Measurements from ENCODE around the gene VEPH1.

Gene VEPH1

DNA sequence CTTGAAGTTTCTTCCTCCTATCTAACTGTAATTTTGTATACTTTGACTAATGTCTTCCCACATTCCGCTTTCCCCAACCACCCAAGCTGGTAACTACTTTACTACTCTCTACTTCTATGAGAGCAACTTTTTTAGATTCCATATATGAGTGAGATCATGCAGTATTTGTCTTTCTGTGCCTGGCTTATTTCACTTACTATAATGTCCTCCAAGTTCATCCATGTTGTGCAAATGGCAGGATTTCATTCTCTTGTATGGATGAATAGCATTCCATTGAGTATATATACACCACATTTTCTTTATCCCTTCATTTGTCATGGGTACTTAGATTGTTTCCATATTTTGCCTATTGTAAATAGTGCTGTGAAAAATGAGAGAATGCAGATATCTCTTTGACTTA, 264.8 kb downstream of the VEPH1 start:
- Histone ChIP-seq H3K9me3 (ENCODE audit: control insufficient read depth, low read depth, low read length) (no peaks in the 10 kb centered on the region), H3K36me3 (ENCODE audit: control insufficient read depth, low read depth, low read length) (no peaks in the 10 kb centered on the region), H3K4me3 (ENCODE audit: low read length) (no peak overlapping the region), H3K27me3 (ENCODE audit: control insufficient read depth, insufficient read depth, low read length) (no peaks in the 10 kb centered on the region), H3K27ac (ENCODE audit: low read length) (no peak overlapping the region), H3K9ac (ENCODE audit: low read length) (no peak overlapping the region), H3K4me1 (ENCODE audit: control insufficient read depth, low read depth, low read length) (no peaks in the 10 kb centered on the region)

DNA sequence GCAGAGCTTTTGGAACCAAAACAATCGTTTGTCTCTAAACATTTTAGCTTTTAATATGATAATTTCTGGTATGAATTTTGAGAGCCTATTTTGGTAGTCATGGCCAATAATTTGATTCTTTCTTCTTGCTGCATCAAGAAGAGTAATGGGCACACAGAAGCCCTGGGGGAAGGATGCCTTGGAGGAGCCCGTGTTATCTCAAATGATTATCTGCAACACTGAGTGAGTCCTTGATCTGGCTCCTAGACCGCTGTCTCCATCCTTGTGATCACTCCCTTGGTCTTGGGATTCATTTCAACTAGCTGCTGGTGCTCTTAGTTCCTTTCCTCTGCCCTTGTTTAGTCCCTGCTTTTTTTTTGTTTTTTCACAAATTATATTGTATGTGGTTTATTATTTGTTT, 265.3 kb downstream of the VEPH1 start:
- Histone ChIP-seq H3K27me3 (ENCODE audit: control insufficient read depth, insufficient read depth, low read length) (no peaks in the 10 kb centered on the region), H3K27ac (ENCODE audit: low read length) (no peak overlapping the region), H3K36me3 (ENCODE audit: control insufficient read depth, low read depth, low read length) (no peaks in the 10 kb centered on the region), H3K9ac (ENCODE audit: low read length) (no peak overlapping the region), H3K4me3 (ENCODE audit: low read length) (no peak overlapping the region), H3K9me3 (ENCODE audit: control insufficient read depth, low read depth, low read length) (no peaks in the 10 kb centered on the region), H3K4me1 (ENCODE audit: control insufficient read depth, low read depth, low read length) (no peaks in the 10 kb centered on the region)

DNA sequence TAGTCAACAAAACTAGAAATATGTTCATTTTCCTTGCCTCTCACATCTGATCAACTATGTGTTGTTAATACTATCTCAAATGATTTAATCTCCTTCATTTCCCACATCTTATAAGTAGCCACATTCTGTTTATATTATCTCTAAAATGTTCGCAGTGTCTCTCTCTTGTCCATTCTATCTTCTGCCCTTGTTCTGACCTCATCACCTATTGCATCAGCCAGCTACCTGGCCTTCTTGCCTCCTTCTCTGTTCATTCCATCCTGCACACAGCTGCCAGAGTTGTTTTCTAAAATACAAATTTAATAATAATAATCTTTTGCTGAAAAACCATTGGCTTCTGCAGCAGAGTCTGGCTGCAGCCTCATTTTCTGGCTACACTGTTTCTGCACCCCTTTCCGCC, 267.9 kb downstream of the VEPH1 start:
- no peak overlapping the region for H3K4me3 ChIP-seq (ENCODE audit: low read length)
- no peaks in the 10 kb centered on the region for H3K36me3 ChIP-seq (ENCODE audit: control insufficient read depth, low read depth, low read length)
- H3K9ac ChIP-seq (ENCODE audit: low read length), result no peak overlapping the region
- no peaks in the 10 kb centered on the region for H3K4me1 ChIP-seq (ENCODE audit: control insufficient read depth, low read depth, low read length)
- H3K9me3 ChIP-seq (ENCODE audit: control insufficient read depth, low read depth, low read length), result no peaks in the 10 kb centered on the region
- no peaks in the 10 kb centered on the region for H3K27me3 ChIP-seq (ENCODE audit: control insufficient read depth, insufficient read depth, low read length)
- H3K27ac ChIP-seq (ENCODE audit: low read length), result no peak overlapping the region

DNA sequence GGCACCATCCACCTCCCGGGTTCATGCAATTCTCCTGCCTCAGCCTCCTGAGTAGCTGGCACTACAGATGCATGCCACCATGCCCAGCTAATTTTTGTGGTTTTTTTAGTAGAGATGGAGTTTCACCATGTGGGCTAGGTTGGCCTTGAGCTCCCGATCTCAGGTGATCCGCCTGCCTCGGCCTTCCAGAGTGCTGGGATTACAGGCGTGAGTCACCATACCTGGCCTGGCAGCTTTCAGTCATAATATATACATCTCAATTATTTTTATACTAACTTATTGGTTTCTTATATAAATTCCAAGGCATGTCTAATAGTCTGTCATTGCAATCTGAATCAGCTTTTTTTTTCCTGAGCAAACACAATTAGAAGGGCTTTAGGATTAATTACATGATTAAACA, 269.3 kb downstream of the VEPH1 start:
- Histone ChIP-seq H3K4me1 (ENCODE audit: control insufficient read depth, low read depth, low read length) (no peaks in the 10 kb centered on the region), H3K9ac (ENCODE audit: low read length) (no peak overlapping the region), H3K27ac (ENCODE audit: low read length) (no peak overlapping the region), H3K27me3 (ENCODE audit: control insufficient read depth, insufficient read depth, low read length) (no peaks in the 10 kb centered on the region), H3K36me3 (ENCODE audit: control insufficient read depth, low read depth, low read length) (no peaks in the 10 kb centered on the region), H3K9me3 (ENCODE audit: control insufficient read depth, low read depth, low read length) (no peaks in the 10 kb centered on the region), H3K4me3 (ENCODE audit: low read length) (no peak overlapping the region)

DNA sequence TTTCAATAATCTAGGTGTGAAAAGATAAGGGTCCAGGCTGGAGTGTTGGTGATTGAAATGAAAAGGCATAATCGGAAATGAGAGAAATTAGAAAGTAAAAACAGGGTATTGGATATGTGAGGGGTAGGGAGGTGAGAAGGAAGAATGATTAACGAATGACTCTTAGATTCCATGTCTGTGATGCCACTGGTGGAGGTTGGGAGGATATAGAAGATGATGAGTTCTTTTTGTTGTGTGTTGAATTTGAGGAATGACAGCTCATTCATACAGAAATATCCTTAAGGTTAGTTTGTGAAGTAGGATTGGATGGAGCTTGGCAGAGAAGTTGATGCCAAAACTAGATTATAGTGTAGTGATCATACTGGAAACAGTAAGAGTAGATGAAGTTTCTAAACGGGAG, 271.1 kb downstream of the VEPH1 start:
- Histone ChIP-seq H3K4me3 (ENCODE audit: low read length) (no peak overlapping the region), H3K36me3 (ENCODE audit: control insufficient read depth, low read depth, low read length) (no peaks in the 10 kb centered on the region), H3K9me3 (ENCODE audit: control insufficient read depth, low read depth, low read length) (no peaks in the 10 kb centered on the region), H3K27me3 (ENCODE audit: control insufficient read depth, insufficient read depth, low read length) (no peaks in the 10 kb centered on the region), H3K9ac (ENCODE audit: low read length) (no peak overlapping the region), H3K4me1 (ENCODE audit: control insufficient read depth, low read depth, low read length) (no peaks in the 10 kb centered on the region), H3K27ac (ENCODE audit: low read length) (no peak overlapping the region)

DNA sequence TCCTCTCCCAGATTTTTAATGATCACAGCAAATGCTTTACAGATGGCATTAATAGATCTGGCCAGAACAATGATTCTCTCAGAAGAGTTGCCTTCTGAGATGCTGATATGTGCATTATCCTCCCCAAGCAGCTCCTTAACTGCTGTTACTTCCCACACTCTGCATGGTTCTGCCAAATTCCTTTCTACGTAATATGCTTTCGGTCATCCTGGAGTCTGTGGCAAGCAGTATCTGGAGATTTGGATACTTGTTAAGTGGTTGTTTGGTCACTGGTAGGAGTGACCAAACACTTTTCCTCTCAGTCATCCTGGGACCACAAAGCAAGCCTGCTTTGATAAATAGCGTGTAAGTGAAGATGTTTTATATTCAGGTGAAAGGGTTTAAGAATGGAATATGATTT, 272.1 kb downstream of the VEPH1 start:
- Histone ChIP-seq H3K27ac (ENCODE audit: low read length) (no peak overlapping the region), H3K9ac (ENCODE audit: low read length) (no peak overlapping the region), H3K27me3 (ENCODE audit: control insufficient read depth, insufficient read depth, low read length) (no peaks in the 10 kb centered on the region), H3K36me3 (ENCODE audit: control insufficient read depth, low read depth, low read length) (no peaks in the 10 kb centered on the region), H3K4me1 (ENCODE audit: control insufficient read depth, low read depth, low read length) (no peaks in the 10 kb centered on the region), H3K9me3 (ENCODE audit: control insufficient read depth, low read depth, low read length) (no peaks in the 10 kb centered on the region), H3K4me3 (ENCODE audit: low read length) (no peak overlapping the region)

DNA sequence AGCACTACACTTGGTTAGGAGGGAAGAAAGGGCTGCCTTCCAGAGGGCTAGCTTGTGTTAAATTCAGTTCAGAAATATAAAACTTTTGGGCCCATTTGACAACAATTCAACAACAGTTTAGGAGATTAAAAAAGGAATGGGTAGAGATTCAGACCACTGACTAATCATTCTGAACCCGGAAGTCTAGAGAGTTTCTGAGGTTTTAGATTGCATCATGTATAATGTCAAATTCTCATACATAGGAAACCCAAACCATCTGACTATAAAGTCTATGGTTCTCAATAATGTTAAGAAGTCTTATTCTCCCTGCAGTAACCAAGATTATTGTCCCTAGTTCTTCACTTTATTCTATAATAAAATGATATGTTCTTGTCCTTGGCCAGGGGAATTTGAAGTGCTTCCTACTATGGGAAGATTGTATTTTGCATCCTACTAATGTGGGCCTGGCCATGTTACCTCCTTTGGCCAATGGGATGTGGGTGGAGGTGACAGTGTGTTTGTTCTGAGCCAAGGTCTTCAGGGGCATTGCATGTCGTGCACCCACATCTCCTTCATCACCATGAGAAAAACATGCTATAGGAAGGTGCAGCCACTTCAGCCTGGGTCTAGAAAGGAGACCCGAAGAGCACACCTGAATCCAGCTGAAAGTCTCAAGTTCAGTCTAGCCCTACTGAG, 276.9 kb downstream of the VEPH1 start:
- Histone ChIP-seq H3K36me3 (ENCODE audit: control insufficient read depth, low read depth, low read length) (no peaks in the 10 kb centered on the region), H3K27ac (ENCODE audit: low read length) (no peak overlapping the region), H3K27me3 (ENCODE audit: control insufficient read depth, insufficient read depth, low read length) (no peaks in the 10 kb centered on the region), H3K4me1 (ENCODE audit: control insufficient read depth, low read depth, low read length) (no peaks in the 10 kb centered on the region), H3K9me3 (ENCODE audit: control insufficient read depth, low read depth, low read length) (no peaks in the 10 kb centered on the region), H3K9ac (ENCODE audit: low read length) (no peak overlapping the region), H3K4me3 (ENCODE audit: low read length) (no peak overlapping the region)

DNA sequence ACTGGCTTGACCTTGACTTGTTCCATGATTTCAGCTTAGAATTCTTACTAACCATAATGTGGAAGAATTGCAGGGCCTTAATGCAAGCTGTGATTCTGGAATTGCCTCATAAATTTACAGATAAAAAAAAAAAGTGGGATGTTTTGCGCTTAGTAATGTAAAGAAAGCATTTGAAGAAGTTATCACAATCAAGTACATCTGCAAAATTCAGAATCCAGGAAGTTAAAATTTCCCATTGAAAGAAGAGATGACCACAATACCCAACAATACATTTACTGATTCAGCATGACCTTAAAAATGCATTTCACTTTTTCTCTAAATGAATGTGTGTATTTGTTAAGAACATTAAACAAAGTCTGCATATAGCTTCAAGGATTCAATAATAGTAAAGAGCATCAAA, 278.2 kb downstream of the VEPH1 start:
- Histone ChIP-seq H3K9ac (ENCODE audit: low read length) (no peak overlapping the region), H3K27me3 (ENCODE audit: control insufficient read depth, insufficient read depth, low read length) (no peaks in the 10 kb centered on the region), H3K9me3 (ENCODE audit: control insufficient read depth, low read depth, low read length) (no peaks in the 10 kb centered on the region), H3K4me1 (ENCODE audit: control insufficient read depth, low read depth, low read length) (no peaks in the 10 kb centered on the region), H3K4me3 (ENCODE audit: low read length) (no peak overlapping the region), H3K27ac (ENCODE audit: low read length) (no peak overlapping the region), H3K36me3 (ENCODE audit: control insufficient read depth, low read depth, low read length) (no peaks in the 10 kb centered on the region)

DNA sequence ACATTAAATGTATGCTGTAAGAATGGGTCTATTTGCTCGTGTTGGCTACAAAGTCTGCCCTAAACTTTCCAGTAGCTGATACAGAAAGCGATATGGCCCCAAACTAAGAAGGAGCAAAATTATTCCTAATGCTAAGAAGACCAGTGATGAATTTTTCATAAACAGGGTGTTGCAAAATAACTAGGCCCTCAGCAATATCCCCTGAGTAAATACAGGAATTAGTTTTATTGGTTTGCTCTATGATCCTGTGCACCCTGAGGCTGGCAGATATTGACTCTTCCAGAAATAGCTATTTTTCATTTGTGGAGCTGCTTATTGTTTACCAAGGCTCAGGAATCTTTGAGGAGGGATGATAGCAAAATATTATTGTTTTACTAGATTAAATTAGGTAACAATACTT, 282.3 kb downstream of the VEPH1 start:
- no peak overlapping the region for H3K9ac ChIP-seq (ENCODE audit: low read length)

DNA sequence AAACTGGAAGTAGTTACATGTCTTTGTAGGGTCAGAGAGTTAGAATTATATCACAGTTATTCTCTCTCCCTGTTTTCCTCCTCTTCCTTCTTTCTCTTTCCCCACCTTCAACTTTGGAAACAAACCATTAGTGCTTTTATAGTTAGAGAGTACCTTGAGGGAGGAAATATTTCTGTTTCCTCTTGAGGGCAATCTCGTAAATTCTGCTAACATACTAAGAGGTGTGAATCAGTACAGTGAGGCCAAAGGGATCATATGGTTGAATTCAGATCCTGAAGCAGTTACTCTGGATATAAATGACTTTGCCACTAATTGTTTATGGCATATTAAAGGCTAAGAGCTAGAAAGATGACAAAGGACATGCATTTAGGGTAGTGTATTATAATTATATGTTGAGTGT, 283.0 kb downstream of the VEPH1 start:
- no peaks in the 10 kb centered on the region for H3K4me1 ChIP-seq (ENCODE audit: control insufficient read depth, low read depth, low read length)
- H3K27ac ChIP-seq (ENCODE audit: low read length), result no peak overlapping the region
- no peak overlapping the region for H3K9ac ChIP-seq (ENCODE audit: low read length)
- H3K9me3 ChIP-seq (ENCODE audit: control insufficient read depth, low read depth, low read length), result no peaks in the 10 kb centered on the region
- no peaks in the 10 kb centered on the region for H3K27me3 ChIP-seq (ENCODE audit: control insufficient read depth, insufficient read depth, low read length)
- no peaks in the 10 kb centered on the region for H3K36me3 ChIP-seq (ENCODE audit: control insufficient read depth, low read depth, low read length)
- no peak overlapping the region for H3K4me3 ChIP-seq (ENCODE audit: low read length)

More for the DNA sequence above, 282.3 kb downstream of the VEPH1 start:
- Histone ChIP-seq H3K27ac (ENCODE audit: low read length) (no peak overlapping the region), H3K36me3 (ENCODE audit: control insufficient read depth, low read depth, low read length) (no peaks in the 10 kb centered on the region), H3K9me3 (ENCODE audit: control insufficient read depth, low read depth, low read length) (no peaks in the 10 kb centered on the region), H3K27me3 (ENCODE audit: control insufficient read depth, insufficient read depth, low read length) (no peaks in the 10 kb centered on the region), H3K4me3 (ENCODE audit: low read length) (no peak overlapping the region), H3K4me1 (ENCODE audit: control insufficient read depth, low read depth, low read length) (no peaks in the 10 kb centered on the region)

DNA sequence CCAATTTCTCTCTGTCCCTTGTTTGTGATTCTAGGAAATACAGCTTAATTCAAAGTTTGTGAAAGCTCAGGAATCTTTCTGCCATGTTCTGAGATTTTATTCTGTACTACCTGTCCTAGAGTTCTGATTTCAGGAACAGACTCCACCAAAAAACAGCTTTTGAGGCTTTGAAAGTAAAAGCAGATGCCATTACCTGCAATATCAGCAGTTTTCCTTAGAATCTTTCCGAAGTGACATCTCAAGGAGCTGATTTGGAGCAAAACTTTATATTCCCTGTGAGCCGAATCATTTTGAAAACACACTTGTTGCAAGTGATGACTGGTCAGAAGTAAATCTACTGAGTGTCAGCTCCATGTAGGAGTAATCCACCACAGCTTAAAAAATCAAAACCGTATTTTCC, 284.0 kb downstream of the VEPH1 start:
- Histone ChIP-seq H3K36me3 (ENCODE audit: control insufficient read depth, low read depth, low read length) (no peaks in the 10 kb centered on the region), H3K27ac (ENCODE audit: low read length) (no peak overlapping the region), H3K4me1 (ENCODE audit: control insufficient read depth, low read depth, low read length) (no peaks in the 10 kb centered on the region), H3K9ac (ENCODE audit: low read length) (no peak overlapping the region), H3K27me3 (ENCODE audit: control insufficient read depth, insufficient read depth, low read length) (no peaks in the 10 kb centered on the region), H3K9me3 (ENCODE audit: control insufficient read depth, low read depth, low read length) (no peaks in the 10 kb centered on the region), H3K4me3 (ENCODE audit: low read length) (no peak overlapping the region)

Data from iPS-18a (cell line).